ENCODE measurements around the gene FETUB.

Gene FETUB

GRCh38 chr3:186639778-186640472, at the start of gene FETUB:
FETUB (plus strand) TSS chr3:186640399; CDS start chr3:186640461, 62 bp downstream.
- no peak for DNase-seq (ENCODE audit: low read depth in 2 of 2, low spot score in 1 of 2)

GRCh38 chr3:186590580-186591295, 49.5 kb upstream of the FETUB start:
- DNase-seq (ENCODE audit: low read depth in 2 of 2, low spot score in 1 of 2): no peak

- DNase-seq (ENCODE audit: low read depth in 2 of 2, low spot score in 1 of 2): no peak
Observed at GRCh38 chr3:186592682-186593081, 47.5 kb upstream of the FETUB start.

- DNase-seq (ENCODE audit: low read depth in 2 of 2, low spot score in 1 of 2): no peak
Observed at GRCh38 chr3:186593862-186594261, 46.3 kb upstream of the FETUB start.

- no peak for DNase-seq (ENCODE audit: low read depth in 2 of 2, low spot score in 1 of 2)
Observed at GRCh38 chr3:186594591-186595113, 45.5 kb upstream of the FETUB start.

GRCh38 chr3:186596568-186597287, 43.5 kb upstream of the FETUB start:
- DNase-seq (ENCODE audit: low read depth in 2 of 2, low spot score in 1 of 2): no peak

- no peak for DNase-seq (ENCODE audit: low read depth in 2 of 2, low spot score in 1 of 2)
Observed at GRCh38 chr3:186598108-186598784, 42.0 kb upstream of the FETUB start.

- no peak for DNase-seq (ENCODE audit: low read depth in 2 of 2, low spot score in 1 of 2)
Observed at GRCh38 chr3:186598794-186599141, 41.4 kb upstream of the FETUB start.

GRCh38 chr3:186599142-186599784, 40.9 kb upstream of the FETUB start:
- no peak for DNase-seq (ENCODE audit: low read depth in 2 of 2, low spot score in 1 of 2)

GRCh38 chr3:186599785-186600166, 40.4 kb upstream of the FETUB start:
- DNase-seq (ENCODE audit: low read depth in 2 of 2, low spot score in 1 of 2): no peak

GRCh38 chr3:186600896-186601295, 39.3 kb upstream of the FETUB start:
- DNase-seq (ENCODE audit: low read depth in 2 of 2, low spot score in 1 of 2): no peak

GRCh38 chr3:186603159-186603558, 37.0 kb upstream of the FETUB start:
- no peak for DNase-seq (ENCODE audit: low read depth in 2 of 2, low spot score in 1 of 2)

GRCh38 chr3:186605078-186605477, 35.1 kb upstream of the FETUB start:
- no peak for DNase-seq (ENCODE audit: low read depth in 2 of 2, low spot score in 1 of 2)

GRCh38 chr3:186605561-186606545, 34.3 kb upstream of the FETUB start:
- DNase-seq (ENCODE audit: low read depth in 2 of 2, low spot score in 1 of 2): no peak

GRCh38 chr3:186608624-186609215, 31.5 kb upstream of the FETUB start:
- DNase-seq (ENCODE audit: low read depth in 2 of 2, low spot score in 1 of 2): no peak

GRCh38 chr3:186609247-186609868, 30.8 kb upstream of the FETUB start:
- no peak for DNase-seq (ENCODE audit: low read depth in 2 of 2, low spot score in 1 of 2)

- no peak for DNase-seq (ENCODE audit: low read depth in 2 of 2, low spot score in 1 of 2)
Observed at GRCh38 chr3:186612065-186612464, 28.1 kb upstream of the FETUB start.

GRCh38 chr3:186612721-186613636, 27.2 kb upstream of the FETUB start, which contains the start of gene AHSG:
AHSG (plus strand) TSS chr3:186613060; CDS start chr3:186613142, 82 bp downstream.
- DNase-seq (ENCODE audit: low read depth in 2 of 2, low spot score in 1 of 2): no peak
